Adrenal gland (tissue), 12 donors: ENCODE data around the gene STARD10. TPM values are rescaled to one million over a fixed set of nuclear protein-coding genes. Genes with fewer than 3 reads are reported as not detected.

ENCODE experiments used
- DNase-seq, 7 donors: peaks; one replicate each; pipeline ENCODE4 v3.0.0-alpha.2; 2019 to 2020
- H3K27ac ChIP-seq, 5 donors: fragments of 200-600 bp; sonication (generic) in 4 of 5; 1 replicate in 3 of 5; 2 replicates in 2 of 5; pipeline versions ENCODE4 v1.5.1 to v1.8.0; 2016 to 2020; ENCODE audit warnings: mild to moderate bottlenecking in 1 of 5
- H3K27me3 ChIP-seq: fragments of 200-600 bp; 2 replicates; pipeline ENCODE4 v1.8.0; 2021
- H3K36me3 ChIP-seq, 2 donors: fragments of 200-600 bp; replicated peaks in 1 of 2; 1 replicate in 1 of 2; 2 replicates in 1 of 2; pipeline versions ENCODE4 v1.5.1 to v1.8.0; 2018 to 2022
- H3K4me1 ChIP-seq, 2 donors: fragments of 200-600 bp; replicated peaks in 1 of 2; 1 replicate in 1 of 2; 2 replicates in 1 of 2; pipeline versions ENCODE4 v1.5.1 to v1.8.0; 2018 to 2021
- H3K4me3 ChIP-seq, 4 donors: fragments of 200-600 bp; sonication (generic) in 3 of 4; one replicate each; pipeline ENCODE4 v1.5.1; 2016 to 2018
- H3K9me3 ChIP-seq, 3 donors: fragments of 200-600 bp; sonication (generic) in 1 of 3; replicated peaks in 1 of 3; 1 replicate in 2 of 3; 2 replicates in 1 of 3; pipeline versions ENCODE4 v1.5.1 to v1.8.0; 2016 to 2021
- CTCF ChIP-seq, 6 experiments: fragments of 450-650 bp in 4 of 6; fragments of 200-600 bp in 2 of 6; sonication (generic) in 1 of 6; IDR thresholded peaks; 1 replicate in 5 of 6; 2 replicates in 1 of 6; pipeline versions ENCODE4 v1.5.1 to v1.8.0; 2016 to 2021; ENCODE audit warnings: antibody characterized with exemption in 6 of 6, mild to moderate bottlenecking in 2 of 6, moderate library complexity in 1 of 6
- POLR2A ChIP-seq, 2 donors: fragments of 450-650 bp; IDR thresholded peaks; one replicate each; pipeline ENCODE4 v1.6.1; 2017; ENCODE audit warnings: antibody characterized with exemption in 2 of 2, mild to moderate bottlenecking in 2 of 2, moderate library complexity in 1 of 2
- WGBS, 4 donors: extraction: QIAGEN DNeasy Blood & Tissue Kit in 2 of 4; methylation state at CpG; one replicate each; pipeline versions ENCODE4 v1.1.5 to v1.1.7; 2013 to 2017; 5-methylcytosine and 5-hydroxymethylcytosine counted together
- intact Hi-C, 2 donors: fragments of 100-400 bp; cut with DNase I; formaldehyde crosslinking; loops; one replicate each; pipeline versions ENCODE4 v1.14.1 to v1.15.0; 2022 to 2023
- polyA plus RNA-seq, 3 donors: library from polyadenylated mRNA; stranded (reverse); fragments of 200-250 nt in 2 of 3; fragments of 350-450 nt in 1 of 3; fragmentation: Illumina TruSeq in 1 of 3; extraction: RNeasy Lipid Tissue Mini Kit (QIAGEN cat#74804) in 1 of 3; gene quantifications; one replicate each; pipeline ENCODE4 v1.2.3, GENCODE V29; 2013 to 2014
- total RNA-seq, 9 donors: library from RNA; depleted of rRNA in 4 of 9; stranded (reverse); fragments of >200 nt in 4 of 9; fragments of 120-200 nt in 1 of 9; fragmentation: NEBNext Ultra II Directional in 1 of 9; extraction: Animal tissue kit (Norgen Biotek cat#: 25700) in 1 of 9; gene quantifications; one replicate each; pipeline versions ENCODE4 v1.1.0 to v1.2.4, GENCODE V29; 2013 to 2023
- donor health status: healthy with polysubstance abuse.
- donor health status: Bipolar disorder and iron deficiency.
- donor health status: DM: yes; HTN: yes; CAD: no.
- donor health status: DM: no; HTN: no; CAD: no.
- donor health status: DM: no; HTN: no; CAD: no.
- donor health status: DM: yes; HTN: yes; CAD: no.

STARD10 gene
- total and polyA plus RNA-seq, 12 donors, result 190 to 668 (median 350) TPM

DNA sequence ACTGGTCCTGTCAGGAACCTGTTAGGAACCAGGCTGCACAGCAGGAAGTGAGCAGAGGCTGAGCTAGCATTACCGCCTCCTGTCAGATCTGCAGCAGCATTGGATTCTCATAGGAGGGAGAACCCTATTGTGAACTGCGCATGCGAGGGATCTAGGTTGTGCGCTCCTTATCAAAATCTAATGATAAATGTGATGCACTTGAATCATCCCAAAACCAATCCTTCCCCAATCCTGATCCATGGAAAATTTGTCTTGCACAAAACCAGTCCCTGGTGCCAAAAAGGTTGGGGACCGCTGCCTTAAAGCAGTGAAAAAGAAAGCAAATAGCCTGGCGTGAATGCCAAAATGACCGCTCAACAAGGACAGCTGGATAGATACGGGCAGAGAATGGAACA is 39.7 kb downstream of the STARD10 start:
- intact Hi-C loops, result no loop called here
- H3K9me3 ChIP-seq, result no peaks in the 10 kb centered on the region
- no peak overlapping the region for H3K4me3 ChIP-seq
- peak overlapping the region in 4 of 5 donors; percentile 62 to 81 (median 78) for H3K27ac ChIP-seq
- no peak for TF ChIP-seq CTCF (IDR thresholded peaks at IDR 0.05)
- peak in 1 of 2 donors; percentile 41 for TF ChIP-seq POLR2A (IDR thresholded peaks at IDR 0.05)
- H3K4me1 ChIP-seq, result peaks cover 36 to 51% of the 10 kb centered on the region in 2 donors
- WGBS, 4 donors, result 65 to 87% (median 73%) methylated on average over 8 of the region's 8 CpGs
- peaks cover 0 to 26% of the 10 kb centered on the region in 2 donors for H3K36me3 ChIP-seq
- H3K27me3 ChIP-seq, result no peaks in the 10 kb centered on the region
- DNase-seq, result peak in 5 of 7 donors; percentile 53 to 76 (median 64)

DNA sequence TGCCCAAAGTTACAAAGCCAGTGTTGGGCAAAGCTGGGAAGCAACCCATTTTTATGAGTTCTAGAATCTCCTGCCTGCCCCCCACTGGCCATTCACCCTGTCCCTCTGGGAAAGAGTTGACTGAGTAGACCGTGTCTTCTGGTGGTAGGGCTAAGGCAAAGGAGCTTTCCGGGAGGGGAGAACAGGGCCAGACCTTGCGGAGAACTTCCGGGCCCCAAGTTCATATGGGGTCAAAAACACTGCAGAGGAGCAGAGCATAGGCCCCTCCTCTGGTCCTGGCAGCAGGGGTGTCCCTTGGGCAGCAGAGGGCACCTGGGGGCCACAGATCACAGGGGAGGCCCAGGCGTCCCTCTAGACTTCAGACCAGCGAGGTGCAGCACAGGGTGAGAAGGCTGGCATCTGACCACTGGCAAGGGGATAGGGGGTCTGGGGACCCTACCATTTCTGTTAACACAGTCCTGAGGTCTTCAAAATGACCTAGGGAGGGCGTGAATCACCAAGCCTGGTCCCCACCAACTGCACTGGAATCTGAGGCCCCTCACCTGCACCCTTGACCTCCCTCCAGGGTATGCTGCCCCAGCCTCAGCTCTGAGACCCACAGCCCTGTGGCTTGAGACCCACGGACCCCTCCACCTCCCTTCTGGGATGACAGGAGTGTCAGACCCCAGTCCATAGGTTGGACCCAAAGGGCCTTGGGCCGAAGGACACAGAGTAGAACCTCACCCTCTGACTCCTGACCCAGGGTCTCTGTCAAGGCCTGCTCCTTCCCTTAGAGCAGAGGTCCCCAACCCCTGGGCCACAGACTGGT is 40.3 kb downstream of the STARD10 start:
- 71 to 84% (median 82%) methylated on average over 5 to 9 of the region's 9 CpGs for WGBS, 4 donors
- intact Hi-C loops, result no loop called here

GRCh38 chr11:72752088-72752914 is 41.5 kb downstream of the STARD10 start, which contains the start of gene ARAP1:
Gene ARAP1 (minus strand): TSS chr11:72752408. CDS start chr11:72727128, 25,280 bp downstream.
- intact Hi-C loops, result no loop called here
- Histone ChIP-seq H3K36me3 (peaks cover 0 to 9% of the 10 kb centered on the region in 2 donors), H3K27me3 (no peaks in the 10 kb centered on the region), H3K4me3 (peak within 1 kb of the TSS; percentile 49 to 80 (median 66)), H3K9me3 (no peaks in the 10 kb centered on the region), H3K4me1 (peaks cover 37 to 50% of the 10 kb centered on the region in 2 donors), H3K27ac (peak within 1 kb of the TSS; percentile 19 to 81 (median 75))
- 0 to 5% (median 1%) methylated on average over 2 to 51 of the region's 51 CpGs for WGBS, 4 donors
- peak; percentile 76 to 84 (median 79) for DNase-seq
- no peak for TF ChIP-seq CTCF (IDR thresholded peaks at IDR 0.05)
- TF ChIP-seq POLR2A (IDR thresholded peaks at IDR 0.05), result peak in 1 of 2 donors; percentile 45

More for the DNA sequence above, 40.3 kb downstream of the STARD10 start:
- Histone ChIP-seq H3K9me3 (no peaks in the 10 kb centered on the region), H3K27me3 (no peaks in the 10 kb centered on the region), H3K36me3 (peaks cover 0 to 21% of the 10 kb centered on the region in 2 donors), H3K4me3 (no peak overlapping the region), H3K27ac (peak overlapping the region in 4 of 5 donors; percentile 62 to 81 (median 78)), H3K4me1 (peaks cover 37 to 51% of the 10 kb centered on the region in 2 donors)
- TF ChIP-seq POLR2A (IDR thresholded peaks at IDR 0.05) (no peak), CTCF (IDR thresholded peaks at IDR 0.05) (peak in 2 of 6 experiments; percentile 7 to 21)
- no peak for DNase-seq
